K562 (cell line): ENCODE data around the gene EXOC2.

Experiments
- BHLHE40 ChIP-seq: IDR thresholded peaks from 2 replicates; pipeline ENCODE4 v1.6.1; 2011; ENCODE audit warnings: low read length, improper control_type of control experiment
- BMI1 ChIP-seq: fragments of 150-350 bp; IDR thresholded peaks from 2 replicates; pipeline ENCODE4 v1.6.1; 2014; ENCODE audit warnings: low read length
- BRCA1 ChIP-seq, 2 experiments: fragments of 450-650 bp in 1 of 2; sonication (generic) in 1 of 2; formaldehyde crosslinking in 1 of 2; IDR thresholded peaks; 2 replicates each; pipeline versions ENCODE4 v1.5.0 to v1.6.1; 2017 to 2020; ENCODE audit warnings: mild to moderate bottlenecking in 1 of 2, missing genetic modification reagents in 1 of 2
- CHD4 ChIP-seq: fragments of 200-600 bp; sonication (generic); IDR thresholded peaks from 3 replicates; pipeline ENCODE4 v1.6.1; 2012; ENCODE audit warnings: low read depth, mild to moderate bottlenecking, mixed read lengths, low read length, inconsistent platforms; ENCODE audit not compliant: insufficient read depth, insufficient replicate concordance, poor library complexity, severe bottlenecking
- NR2C2 ChIP-seq, 2 experiments: fragments of 200-800 bp in 1 of 2; sonication (Bioruptor generic) in 1 of 2; sonication (generic) in 1 of 2; formaldehyde crosslinking in 1 of 2; IDR thresholded peaks; 2 replicates each; pipeline versions ENCODE4 v1.6.1 to v1.8.0; 2016 to 2022; ENCODE audit warnings: mild to moderate bottlenecking in 1 of 2, missing compliant biosample characterization in 1 of 2, missing genetic modification characterization in 1 of 2, missing genetic modification reagents in 1 of 2
- POLR2A ChIP-seq: fragments of 450-650 bp; conservative IDR thresholded peaks from 2 replicates; pipeline ENCODE4 v1.6.1; 2016
- RNF2 ChIP-seq: sonication (generic); IDR thresholded peaks from 2 replicates; pipeline ENCODE4 v1.6.1; 2016
- ZNF589 ChIP-seq: fragments of 200-800 bp; sonication (Bioruptor generic); IDR thresholded peaks from 2 replicates; pipeline ENCODE4 v1.6.1; 2016; ENCODE audit warnings: low read depth, missing genetic modification characterization, missing compliant biosample characterization
- TF ChIP-seq, protein P1 (sequence below): fragments of 450-650 bp; IDR thresholded peaks from 2 replicates; pipeline ENCODE4 v1.6.1; 2018; ENCODE audit not compliant: partially characterized antibody
- TF ChIP-seq, protein P2 (sequence below), 3 experiments: IDR thresholded peaks in 2 of 3; conservative IDR thresholded peaks in 1 of 3; 2 replicates each; pipeline ENCODE4 v1.5.1; 2011 to 2012; ENCODE audit warnings: low read length in 3 of 3, mild to moderate bottlenecking in 3 of 3, control low read depth in 2 of 3, improper control_type of control experiment in 1 of 3, inconsistent platforms in 1 of 3, low read depth in 1 of 3, mixed read lengths in 1 of 3, moderate library complexity in 1 of 3; ENCODE audit not compliant: insufficient read depth in 2 of 3
- TF ChIP-seq, protein P3 (sequence below): fragments of 200-800 bp; sonication (Bioruptor generic); IDR thresholded peaks from 2 replicates; pipeline ENCODE4 v1.6.1; 2016; ENCODE audit warnings: missing genetic modification characterization, missing compliant biosample characterization

DNA sequence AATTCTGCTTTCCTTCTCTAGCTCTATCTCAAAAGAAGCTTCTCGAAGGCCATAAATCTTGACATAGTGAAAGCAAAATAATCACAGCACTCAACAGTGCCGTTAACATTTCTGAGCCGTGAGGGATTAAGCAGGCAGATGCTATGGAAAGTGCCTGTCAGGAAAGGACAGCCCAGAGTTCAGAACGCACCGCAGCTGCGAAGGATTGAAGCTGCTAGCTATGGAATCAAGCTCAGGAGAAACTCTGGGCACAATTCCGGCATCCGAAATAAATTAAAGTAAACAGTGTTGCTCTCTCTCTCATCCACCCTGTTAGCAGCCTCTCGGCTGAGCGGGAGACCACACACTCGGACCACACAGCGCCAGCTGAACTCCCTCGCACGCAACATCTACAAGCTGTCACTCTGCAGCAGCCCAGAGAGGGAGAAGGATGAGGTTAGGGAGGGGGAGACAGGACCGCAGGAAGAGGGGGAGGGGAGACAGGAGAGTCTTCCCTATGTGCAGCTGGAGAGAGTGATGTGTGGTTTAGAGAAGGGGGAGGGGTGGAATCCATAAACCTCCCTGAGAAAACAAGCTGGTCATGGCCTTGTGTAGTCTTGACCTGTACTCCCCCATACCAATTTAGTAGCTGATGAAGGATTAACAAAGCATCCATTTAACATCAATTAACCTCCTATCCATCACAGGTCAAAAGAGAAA lies 9.0 kb downstream of the EXOC2 start:
- TF ChIP-seq BMI1 (no peak), POLR2A (no peak), CHD4 (no peak), BHLHE40 (no peak), NR2C2 (CRISPR knock-in tag; IDR thresholded peaks at IDR 0.05) (no peak), NR2C2 (tag; IDR thresholded peaks at IDR 0.05) (0 out of 2 replicates have a peak, but pooled peaks have one; percentile 17), RNF2 (peak; percentile 35; the same call in 1 of the 2 replicates), BRCA1 (IDR thresholded peaks at IDR 0.05) (no peak), BRCA1 (CRISPR knock-in tag; IDR thresholded peaks at IDR 0.05) (no peak), ZNF589 (CRISPR knock-in tag) (no peak)
- TF ChIP-seq, protein P1, sequence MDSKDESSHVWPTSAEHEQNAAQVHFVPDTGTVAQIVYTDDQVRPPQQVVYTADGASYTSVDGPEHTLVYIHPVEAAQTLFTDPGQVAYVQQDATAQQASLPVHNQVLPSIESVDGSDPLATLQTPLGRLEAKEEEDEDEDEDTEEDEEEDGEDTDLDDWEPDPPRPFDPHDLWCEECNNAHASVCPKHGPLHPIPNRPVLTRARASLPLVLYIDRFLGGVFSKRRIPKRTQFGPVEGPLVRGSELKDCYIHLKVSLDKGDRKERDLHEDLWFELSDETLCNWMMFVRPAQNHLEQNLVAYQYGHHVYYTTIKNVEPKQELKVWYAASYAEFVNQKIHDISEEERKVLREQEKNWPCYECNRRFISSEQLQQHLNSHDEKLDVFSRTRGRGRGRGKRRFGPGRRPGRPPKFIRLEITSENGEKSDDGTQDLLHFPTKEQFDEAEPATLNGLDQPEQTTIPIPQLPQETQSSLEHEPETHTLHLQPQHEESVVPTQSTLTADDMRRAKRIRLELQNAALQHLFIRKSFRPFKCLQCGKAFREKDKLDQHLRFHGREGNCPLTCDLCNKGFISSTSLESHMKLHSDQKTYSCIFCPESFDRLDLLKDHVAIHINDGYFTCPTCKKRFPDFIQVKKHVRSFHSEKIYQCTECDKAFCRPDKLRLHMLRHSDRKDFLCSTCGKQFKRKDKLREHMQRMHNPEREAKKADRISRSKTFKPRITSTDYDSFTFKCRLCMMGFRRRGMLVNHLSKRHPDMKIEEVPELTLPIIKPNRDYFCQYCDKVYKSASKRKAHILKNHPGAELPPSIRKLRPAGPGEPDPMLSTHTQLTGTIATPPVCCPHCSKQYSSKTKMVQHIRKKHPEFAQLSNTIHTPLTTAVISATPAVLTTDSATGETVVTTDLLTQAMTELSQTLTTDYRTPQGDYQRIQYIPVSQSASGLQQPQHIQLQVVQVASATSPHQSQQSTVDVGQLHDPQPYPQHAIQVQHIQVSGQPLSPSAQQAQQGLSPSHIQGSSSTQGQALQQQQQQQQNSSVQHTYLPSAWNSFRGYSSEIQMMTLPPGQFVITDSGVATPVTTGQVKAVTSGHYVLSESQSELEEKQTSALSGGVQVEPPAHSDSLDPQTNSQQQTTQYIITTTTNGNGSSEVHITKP: peak; percentile 19
- TF ChIP-seq, protein P2, sequence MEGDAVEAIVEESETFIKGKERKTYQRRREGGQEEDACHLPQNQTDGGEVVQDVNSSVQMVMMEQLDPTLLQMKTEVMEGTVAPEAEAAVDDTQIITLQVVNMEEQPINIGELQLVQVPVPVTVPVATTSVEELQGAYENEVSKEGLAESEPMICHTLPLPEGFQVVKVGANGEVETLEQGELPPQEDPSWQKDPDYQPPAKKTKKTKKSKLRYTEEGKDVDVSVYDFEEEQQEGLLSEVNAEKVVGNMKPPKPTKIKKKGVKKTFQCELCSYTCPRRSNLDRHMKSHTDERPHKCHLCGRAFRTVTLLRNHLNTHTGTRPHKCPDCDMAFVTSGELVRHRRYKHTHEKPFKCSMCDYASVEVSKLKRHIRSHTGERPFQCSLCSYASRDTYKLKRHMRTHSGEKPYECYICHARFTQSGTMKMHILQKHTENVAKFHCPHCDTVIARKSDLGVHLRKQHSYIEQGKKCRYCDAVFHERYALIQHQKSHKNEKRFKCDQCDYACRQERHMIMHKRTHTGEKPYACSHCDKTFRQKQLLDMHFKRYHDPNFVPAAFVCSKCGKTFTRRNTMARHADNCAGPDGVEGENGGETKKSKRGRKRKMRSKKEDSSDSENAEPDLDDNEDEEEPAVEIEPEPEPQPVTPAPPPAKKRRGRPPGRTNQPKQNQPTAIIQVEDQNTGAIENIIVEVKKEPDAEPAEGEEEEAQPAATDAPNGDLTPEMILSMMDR (IDR thresholded peaks at IDR 0.05 in 2 of 3, conservative IDR thresholded peaks at IDR 0.05 in 1 of 3; ENCODE audit: insufficient read depth in 2 of 3, low read depth in 1 of 3, low read length in 3 of 3): no peak
- TF ChIP-seq, protein P3, sequence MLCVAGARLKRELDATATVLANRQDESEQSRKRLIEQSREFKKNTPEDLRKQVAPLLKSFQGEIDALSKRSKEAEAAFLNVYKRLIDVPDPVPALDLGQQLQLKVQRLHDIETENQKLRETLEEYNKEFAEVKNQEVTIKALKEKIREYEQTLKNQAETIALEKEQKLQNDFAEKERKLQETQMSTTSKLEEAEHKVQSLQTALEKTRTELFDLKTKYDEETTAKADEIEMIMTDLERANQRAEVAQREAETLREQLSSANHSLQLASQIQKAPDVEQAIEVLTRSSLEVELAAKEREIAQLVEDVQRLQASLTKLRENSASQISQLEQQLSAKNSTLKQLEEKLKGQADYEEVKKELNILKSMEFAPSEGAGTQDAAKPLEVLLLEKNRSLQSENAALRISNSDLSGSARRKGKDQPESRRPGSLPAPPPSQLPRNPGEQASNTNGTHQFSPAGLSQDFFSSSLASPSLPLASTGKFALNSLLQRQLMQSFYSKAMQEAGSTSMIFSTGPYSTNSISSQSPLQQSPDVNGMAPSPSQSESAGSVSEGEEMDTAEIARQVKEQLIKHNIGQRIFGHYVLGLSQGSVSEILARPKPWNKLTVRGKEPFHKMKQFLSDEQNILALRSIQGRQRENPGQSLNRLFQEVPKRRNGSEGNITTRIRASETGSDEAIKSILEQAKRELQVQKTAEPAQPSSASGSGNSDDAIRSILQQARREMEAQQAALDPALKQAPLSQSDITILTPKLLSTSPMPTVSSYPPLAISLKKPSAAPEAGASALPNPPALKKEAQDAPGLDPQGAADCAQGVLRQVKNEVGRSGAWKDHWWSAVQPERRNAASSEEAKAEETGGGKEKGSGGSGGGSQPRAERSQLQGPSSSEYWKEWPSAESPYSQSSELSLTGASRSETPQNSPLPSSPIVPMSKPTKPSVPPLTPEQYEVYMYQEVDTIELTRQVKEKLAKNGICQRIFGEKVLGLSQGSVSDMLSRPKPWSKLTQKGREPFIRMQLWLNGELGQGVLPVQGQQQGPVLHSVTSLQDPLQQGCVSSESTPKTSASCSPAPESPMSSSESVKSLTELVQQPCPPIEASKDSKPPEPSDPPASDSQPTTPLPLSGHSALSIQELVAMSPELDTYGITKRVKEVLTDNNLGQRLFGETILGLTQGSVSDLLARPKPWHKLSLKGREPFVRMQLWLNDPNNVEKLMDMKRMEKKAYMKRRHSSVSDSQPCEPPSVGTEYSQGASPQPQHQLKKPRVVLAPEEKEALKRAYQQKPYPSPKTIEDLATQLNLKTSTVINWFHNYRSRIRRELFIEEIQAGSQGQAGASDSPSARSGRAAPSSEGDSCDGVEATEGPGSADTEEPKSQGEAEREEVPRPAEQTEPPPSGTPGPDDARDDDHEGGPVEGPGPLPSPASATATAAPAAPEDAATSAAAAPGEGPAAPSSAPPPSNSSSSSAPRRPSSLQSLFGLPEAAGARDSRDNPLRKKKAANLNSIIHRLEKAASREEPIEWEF (CRISPR knock-in tag): no peak
